Stimulated activated CD8-positive, alpha-beta memory T cell treated with anti-CD3 and anti-CD28 coated beads, Interleukin-12 subunit alpha, Interleukin-12 subunit beta, amount 100 ng/mL, for 1 hour (primary cell): ENCODE data around the gene KBTBD4.

Experiments used
- DNase-seq: peaks from one replicate; pipeline ENCODE4 v3.0.0-alpha.2; 2020; ENCODE audit warnings: low read depth

Gene KBTBD4

GRCh38 chr11:47524291-47524874 is 54.4 kb downstream of the KBTBD4 start:
- DNase-seq: no peak

GRCh38 chr11:47523490-47524225 is 55.1 kb downstream of the KBTBD4 start:
- no peak for DNase-seq
